Measurements from ENCODE around the gene TRIP6.

Gene TRIP6

GRCh38 chr7:100867040-100867775 lies at the start of gene TRIP6:
TRIP6 (plus strand) TSS chr7:100867387; CDS start chr7:100867498, 111 bp downstream.
- peak; percentile 93 for DNase-seq (ENCODE audit: low spot score)

- no peak for DNase-seq (ENCODE audit: low spot score)
These were observed 48.8 kb upstream of the TRIP6 start for GRCh38 chr7:100818366-100818765.

GRCh38 chr7:100818825-100819224 lies 48.4 kb upstream of the TRIP6 start:
- no peak for DNase-seq (ENCODE audit: low spot score)

- DNase-seq (ENCODE audit: low spot score), result no peak
These were observed 47.6 kb upstream of the TRIP6 start for GRCh38 chr7:100819586-100819985.

- no peak for DNase-seq (ENCODE audit: low spot score)
These were observed 44.7 kb upstream of the TRIP6 start for GRCh38 chr7:100822236-100823139.

GRCh38 chr7:100823140-100823525 lies 44.1 kb upstream of the TRIP6 start:
- no peak for DNase-seq (ENCODE audit: low spot score)

- DNase-seq (ENCODE audit: low spot score), result no peak
These were observed 43.7 kb upstream of the TRIP6 start for GRCh38 chr7:100823534-100823933.

GRCh38 chr7:100824499-100825214 lies 42.5 kb upstream of the TRIP6 start:
- no peak for DNase-seq (ENCODE audit: low spot score)

GRCh38 chr7:100825215-100825671 lies 41.9 kb upstream of the TRIP6 start:
- DNase-seq (ENCODE audit: low spot score), result peak; percentile 13

- peak; percentile 30 for DNase-seq (ENCODE audit: low spot score)
These were observed 41.3 kb upstream of the TRIP6 start for GRCh38 chr7:100825751-100826513.

- no peak for DNase-seq (ENCODE audit: low spot score)
These were observed 40.5 kb upstream of the TRIP6 start for GRCh38 chr7:100826514-100827329.

- DNase-seq (ENCODE audit: low spot score), result peak; percentile 90
These were observed 39.6 kb upstream of the TRIP6 start, which contains the start of gene EPHB4 for GRCh38 chr7:100827330-100828226. EPHB4 (minus strand) TSS chr7:100827523; CDS start chr7:100827030, 493 bp downstream.

GRCh38 chr7:100829150-100829716 lies 38.0 kb upstream of the TRIP6 start:
- no peak for DNase-seq (ENCODE audit: low spot score)

GRCh38 chr7:100830396-100830795 lies 36.8 kb upstream of the TRIP6 start:
- no peak for DNase-seq (ENCODE audit: low spot score)

- no peak for DNase-seq (ENCODE audit: low spot score)
These were observed 34.9 kb upstream of the TRIP6 start for GRCh38 chr7:100832281-100832633.

GRCh38 chr7:100835903-100836811 lies 31.0 kb upstream of the TRIP6 start:
- DNase-seq (ENCODE audit: low spot score), result peak; percentile 75

- no peak for DNase-seq (ENCODE audit: low spot score)
These were observed 30.4 kb upstream of the TRIP6 start for GRCh38 chr7:100836812-100837098.

- peak; percentile 90 for DNase-seq (ENCODE audit: low spot score)
These were observed 29.9 kb upstream of the TRIP6 start for GRCh38 chr7:100837099-100837836.

All from kidney tubule cell (primary cell).